ENCODE data around the gene TCERG1L.

The TCERG1L gene

DNA sequence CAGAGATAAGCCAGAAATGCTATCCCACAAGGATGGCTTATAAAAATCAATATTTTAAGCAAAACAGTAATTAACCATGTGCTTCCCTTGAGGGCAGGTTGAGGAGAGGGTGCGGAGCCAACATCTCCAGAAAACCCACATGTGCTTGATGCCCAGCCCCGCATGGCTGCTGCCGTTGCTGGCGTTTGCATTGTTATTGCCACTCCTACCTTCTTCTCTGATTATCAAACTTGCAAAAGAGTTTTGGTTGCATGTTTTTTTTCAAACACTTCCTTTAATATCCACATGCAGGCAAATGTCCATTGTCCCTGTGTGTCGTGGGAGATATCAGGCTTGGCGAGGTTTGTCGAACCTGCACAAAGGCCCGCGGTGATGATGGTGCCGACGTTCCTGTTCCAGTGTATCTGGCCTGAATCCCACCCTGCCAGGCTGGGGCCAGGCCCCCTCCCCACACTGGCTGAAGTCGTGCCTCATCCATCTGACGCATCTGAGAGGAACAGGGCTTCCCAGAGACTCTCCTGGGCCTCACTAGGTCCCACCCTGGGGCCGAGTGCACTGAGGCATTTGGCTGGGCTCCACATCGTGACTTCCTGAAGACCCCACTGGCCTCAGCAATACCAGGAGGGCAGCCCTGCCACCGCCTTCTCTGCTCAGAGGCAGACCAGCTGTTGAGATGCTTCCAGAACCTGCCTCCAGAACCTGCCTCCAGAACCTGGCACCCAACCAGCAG, 40.9 kb downstream of the TCERG1L start:
- TF ChIP-seq ZNF274 (IDR thresholded peaks at IDR 0.05; ENCODE audit: low read depth, low read length): no peak
- H3K4me3 ChIP-seq (ENCODE audit: low read length): no peak overlapping the region

DNA sequence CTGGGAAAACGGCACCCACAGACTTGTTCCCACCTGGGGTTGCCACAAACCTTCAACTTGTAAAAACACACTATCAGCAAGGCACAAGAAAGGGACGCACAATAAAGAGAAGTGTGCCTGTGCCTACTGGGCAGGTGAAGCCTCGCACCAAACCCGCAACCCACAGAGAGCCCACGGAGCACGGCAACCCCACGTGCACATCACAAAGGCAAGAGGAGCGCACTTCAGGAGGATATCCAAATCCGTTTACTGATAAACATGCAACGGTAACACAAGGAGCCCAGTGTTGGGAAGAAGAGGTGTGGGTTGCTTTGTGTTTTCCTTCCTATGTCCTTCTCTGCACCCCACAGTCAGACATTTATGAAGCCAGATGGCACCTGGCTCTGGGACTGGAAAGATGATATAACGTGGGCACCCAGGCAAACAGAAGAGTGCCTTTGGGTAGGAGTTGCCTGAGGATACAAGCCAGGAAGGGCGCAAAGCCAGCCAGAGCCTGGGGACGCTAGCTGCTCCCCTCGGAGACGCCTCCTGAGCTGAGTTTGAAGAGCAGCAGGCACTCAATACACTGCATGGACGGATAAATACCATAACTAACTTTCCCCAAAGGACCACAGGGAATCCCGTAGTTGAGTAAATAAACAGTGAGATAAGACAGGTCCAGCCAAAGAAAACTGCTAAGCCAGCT, 41.6 kb downstream of the TCERG1L start:
- TF ChIP-seq ZNF274 (IDR thresholded peaks at IDR 0.05; ENCODE audit: low read depth, low read length): no peak
- no peak overlapping the region for H3K4me3 ChIP-seq (ENCODE audit: low read length)

DNA sequence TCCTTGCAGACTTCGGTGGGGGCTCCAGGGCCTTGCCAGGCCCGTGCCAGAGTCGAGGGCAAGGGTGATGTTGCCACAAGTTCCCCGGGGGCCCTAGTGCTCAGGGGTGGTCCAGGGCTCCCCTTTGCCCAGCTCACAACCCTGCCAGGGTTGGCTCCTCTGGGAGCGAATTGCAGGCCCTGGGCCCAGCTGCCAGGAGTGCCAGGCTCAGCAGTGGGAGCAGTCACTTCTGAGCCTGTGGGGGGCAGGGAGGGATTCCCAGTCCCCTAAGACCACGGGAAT, 43.8 kb downstream of the TCERG1L start:
- no peak for TF ChIP-seq ZNF274 (IDR thresholded peaks at IDR 0.05; ENCODE audit: low read depth, low read length)
- H3K4me3 ChIP-seq (ENCODE audit: low read length): no peak overlapping the region

DNA sequence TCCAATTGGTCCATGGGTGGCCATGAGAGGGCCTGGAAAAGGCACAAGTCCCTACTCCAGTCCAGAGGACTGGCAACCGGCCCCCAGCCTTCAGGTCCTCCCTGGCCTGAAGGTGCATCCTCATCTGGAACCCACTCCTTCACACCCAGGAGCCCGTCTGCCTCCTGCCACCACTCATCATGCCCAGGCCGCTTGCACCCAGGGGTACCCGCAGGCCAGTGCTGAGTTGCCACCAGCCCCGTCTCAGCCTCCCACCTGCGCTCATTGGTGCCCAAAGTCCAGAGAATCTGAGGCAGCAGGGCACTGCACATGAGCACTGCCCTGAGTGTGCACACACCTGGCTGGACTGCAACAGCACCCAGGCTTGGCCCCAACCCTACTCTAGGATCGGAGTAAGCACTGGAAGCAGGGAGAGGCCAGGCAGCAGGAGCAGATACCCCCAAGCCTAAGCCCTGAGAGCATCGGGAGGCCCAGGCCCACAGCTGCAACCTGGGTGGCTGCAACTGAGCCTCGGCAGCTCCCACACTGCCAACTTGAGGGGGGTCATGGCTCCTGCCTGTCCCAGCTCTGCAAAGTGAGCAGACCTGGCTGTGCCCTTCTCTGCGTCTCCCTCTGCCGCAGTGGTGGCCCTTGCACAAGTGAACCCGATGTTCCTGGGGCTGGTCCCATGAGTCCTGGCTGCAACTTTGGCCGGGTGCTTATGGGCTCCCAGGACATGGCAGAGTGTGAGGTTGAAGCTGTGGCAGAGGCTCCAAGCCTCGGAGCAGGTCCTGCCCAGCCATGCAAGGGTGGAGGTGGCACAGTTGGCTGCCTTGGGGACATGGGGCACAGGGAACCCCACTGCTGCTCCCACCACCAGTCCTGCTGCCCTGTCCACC, 44.3 kb downstream of the TCERG1L start:
- H3K4me3 ChIP-seq (ENCODE audit: low read length): no peak overlapping the region
- TF ChIP-seq ZNF274 (IDR thresholded peaks at IDR 0.05; ENCODE audit: low read depth, low read length): no peak

DNA sequence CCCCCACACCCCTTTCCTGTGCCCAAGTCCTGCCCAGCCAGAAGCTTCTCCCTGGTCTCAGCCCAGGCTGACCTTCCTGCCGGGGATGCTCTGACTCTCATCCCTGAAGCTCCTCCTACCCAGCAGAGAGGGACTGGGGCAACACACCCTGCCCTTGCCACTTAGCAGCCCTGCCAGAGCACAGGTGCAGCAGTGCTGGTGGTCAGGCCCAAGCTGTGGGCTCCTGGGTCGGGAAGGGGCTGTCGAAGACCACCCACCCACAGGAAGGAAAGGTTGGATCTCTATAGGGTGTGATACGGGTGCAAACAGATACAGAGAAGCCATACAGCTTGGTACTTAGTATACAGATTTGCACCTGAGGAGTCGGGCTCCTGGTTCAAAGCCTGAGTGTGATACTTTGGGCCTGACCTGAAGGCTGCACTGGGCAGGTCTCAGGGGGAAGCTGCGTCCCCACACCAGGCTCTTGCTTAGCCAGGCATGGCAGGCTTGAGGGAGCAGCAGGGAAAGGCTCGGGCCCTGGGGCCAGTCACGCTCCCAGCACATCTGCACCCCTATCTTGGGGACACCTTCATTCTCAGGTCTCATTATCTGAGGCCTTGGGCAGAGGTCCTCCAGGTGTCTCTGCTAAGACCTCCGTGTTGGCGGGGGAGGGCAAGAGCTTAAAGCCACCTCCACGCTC, 47.3 kb downstream of the TCERG1L start:
- H3K4me3 ChIP-seq (ENCODE audit: low read length): no peak overlapping the region
- TF ChIP-seq ZNF274 (IDR thresholded peaks at IDR 0.05; ENCODE audit: low read depth, low read length): no peak

DNA sequence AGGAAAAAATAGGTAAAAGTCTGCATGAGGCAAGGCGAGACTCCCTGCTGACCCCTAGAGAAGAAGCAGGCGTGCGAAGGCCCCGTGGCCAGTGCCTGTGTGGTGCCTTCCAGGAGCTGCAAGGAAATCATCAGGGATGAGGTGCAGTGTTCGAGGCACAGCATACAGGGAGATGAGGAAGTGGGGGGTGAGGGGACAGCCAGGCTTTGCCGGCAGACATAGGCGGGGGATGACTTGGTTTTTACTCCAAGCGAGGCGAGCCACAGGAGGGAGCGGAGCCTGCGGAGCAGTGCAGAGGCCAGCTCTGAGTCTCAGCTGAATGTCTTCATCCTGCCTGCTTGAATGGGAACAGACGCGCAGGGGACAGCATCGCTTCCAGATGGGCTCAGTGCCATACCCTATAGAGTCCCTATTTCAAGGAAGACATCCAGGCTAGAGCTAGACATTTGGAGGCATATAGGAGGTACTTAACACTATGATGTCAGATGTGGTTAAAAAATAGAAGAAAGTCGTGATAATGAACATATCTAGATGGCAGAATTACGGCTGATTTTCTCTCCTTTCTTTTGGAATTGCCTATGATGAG, 49.5 kb downstream of the TCERG1L start:
- H3K4me3 ChIP-seq (ENCODE audit: low read length): no peak overlapping the region
- TF ChIP-seq ZNF274 (IDR thresholded peaks at IDR 0.05; ENCODE audit: low read depth, low read length): no peak

DNA sequence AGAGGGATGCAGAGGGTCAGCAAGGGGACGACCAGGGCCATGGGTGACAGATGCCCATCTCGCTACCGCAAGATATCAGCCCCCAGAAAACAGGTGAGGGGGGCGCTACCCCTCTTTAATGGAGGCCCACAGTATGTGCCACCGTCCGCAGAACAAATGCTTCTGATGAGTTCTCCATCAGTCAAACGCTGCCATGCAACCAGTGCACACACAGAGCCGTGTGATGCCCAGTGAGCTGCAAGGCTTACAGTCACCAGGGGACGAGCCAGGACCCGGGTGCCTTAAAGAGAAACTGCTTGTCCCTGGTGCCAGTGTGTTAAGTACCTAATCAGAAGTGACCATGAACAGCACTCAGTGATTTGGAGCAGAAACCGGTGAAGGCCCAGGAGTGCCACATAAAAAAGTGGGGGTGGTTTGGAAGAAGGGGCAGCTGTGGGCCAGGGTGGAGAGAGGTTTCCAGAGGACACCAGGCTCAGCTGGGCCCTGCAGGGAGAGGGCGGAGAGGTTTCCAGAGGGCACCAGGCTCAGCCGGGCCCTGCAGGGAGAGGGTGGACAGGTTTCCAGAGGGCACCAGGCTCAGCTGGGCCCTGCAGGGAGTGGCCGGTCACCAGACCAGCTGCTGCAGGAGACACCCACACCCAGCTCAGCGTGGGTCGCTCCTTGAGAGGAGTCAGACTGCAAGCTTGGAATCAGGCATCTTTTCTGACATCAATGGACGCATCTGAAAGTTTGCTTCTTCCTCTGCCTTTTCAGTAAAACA, 50.9 kb downstream of the TCERG1L start:
- TF ChIP-seq ZNF274 (IDR thresholded peaks at IDR 0.05; ENCODE audit: low read depth, low read length): no peak
- no peak overlapping the region for H3K4me3 ChIP-seq (ENCODE audit: low read length)

DNA sequence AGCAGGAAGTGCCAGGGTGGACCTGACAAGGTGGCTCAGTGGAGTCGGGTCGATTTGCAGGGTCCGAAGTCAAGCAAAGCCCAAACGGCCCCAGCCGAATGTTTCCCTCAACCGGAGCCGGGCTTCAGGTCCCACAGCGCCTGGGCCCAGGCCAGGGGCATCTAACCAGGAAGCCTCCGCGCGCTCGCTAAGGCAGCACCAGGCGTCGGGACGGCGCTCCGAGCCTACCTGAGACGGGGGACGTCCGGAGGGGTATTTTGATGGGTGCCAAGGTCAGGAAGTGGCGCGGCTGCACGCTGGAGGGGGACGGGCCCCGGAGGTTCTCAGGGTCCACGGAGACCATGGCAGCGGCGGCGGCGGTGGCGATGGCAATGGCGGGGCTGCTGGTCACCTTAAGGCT, 51.5 kb downstream of the TCERG1L start:
- TF ChIP-seq ZNF274 (IDR thresholded peaks at IDR 0.05; ENCODE audit: low read depth, low read length): no peak

DNA sequence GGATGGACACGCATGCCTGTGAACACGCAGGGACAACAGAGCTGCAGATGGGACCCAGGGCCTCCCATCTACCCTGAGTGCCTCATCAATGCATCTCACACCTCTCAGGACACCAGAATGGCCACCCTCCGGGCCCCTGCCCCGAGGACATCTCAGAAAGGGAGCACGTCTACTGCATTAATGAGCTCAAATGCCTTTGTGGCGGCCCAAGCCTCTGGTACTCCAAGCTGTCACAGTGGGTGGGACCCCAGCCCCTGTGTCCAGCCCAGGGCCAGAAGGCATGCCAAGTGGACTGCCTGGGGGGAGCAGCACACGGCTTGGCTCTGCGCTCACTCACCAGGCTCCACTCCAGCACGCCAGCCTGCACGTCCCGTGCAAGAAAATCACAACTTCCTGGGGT, 52.0 kb downstream of the TCERG1L start:
- no peak for TF ChIP-seq ZNF274 (IDR thresholded peaks at IDR 0.05; ENCODE audit: low read depth, low read length)
- no peak overlapping the region for H3K4me3 ChIP-seq (ENCODE audit: low read length)

More for the DNA sequence above, 51.5 kb downstream of the TCERG1L start:
- no peak overlapping the region for H3K4me3 ChIP-seq (ENCODE audit: low read length)

DNA sequence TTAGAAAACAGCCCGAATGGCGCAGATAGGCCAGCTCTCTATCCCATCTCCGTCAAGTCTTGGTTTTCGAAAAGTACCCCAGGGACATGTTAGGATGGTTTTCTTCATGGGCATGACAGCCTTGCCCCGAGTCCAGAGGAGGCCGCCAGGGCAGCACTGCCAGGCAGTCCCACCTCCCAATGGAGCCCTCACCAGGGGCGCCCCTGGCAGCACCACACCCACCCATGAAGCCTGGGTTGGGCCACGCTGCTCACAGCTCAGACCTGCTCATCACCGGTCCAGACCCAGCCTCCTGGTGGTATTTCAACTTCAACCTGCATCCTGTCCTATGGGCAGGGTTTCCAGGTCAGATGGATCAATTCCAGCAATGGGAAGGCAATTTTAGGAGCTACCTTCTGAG, 53.3 kb downstream of the TCERG1L start:
- H3K4me3 ChIP-seq (ENCODE audit: low read length): no peak overlapping the region
- TF ChIP-seq ZNF274 (IDR thresholded peaks at IDR 0.05; ENCODE audit: low read depth, low read length): no peak

DNA sequence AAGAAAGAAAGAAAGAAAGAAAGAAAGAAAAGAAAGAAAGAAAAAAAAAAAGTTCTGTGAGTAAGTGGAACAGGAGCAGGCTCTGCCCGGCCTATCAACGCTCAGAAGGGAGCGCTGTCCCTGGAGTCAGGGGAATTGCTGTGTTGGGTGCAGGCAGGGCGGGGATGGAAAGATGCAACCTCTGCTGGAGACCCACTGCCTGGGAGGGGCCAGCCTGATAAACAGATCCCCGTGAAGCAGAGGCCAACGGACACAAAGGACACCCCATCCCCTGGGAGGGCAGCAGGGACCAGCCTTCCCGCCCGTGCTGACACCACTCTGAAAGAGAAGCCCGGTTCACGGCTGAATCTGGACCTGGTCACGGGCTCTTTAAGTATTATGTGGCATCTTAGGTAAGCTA, 54.5 kb downstream of the TCERG1L start:
- no peak for TF ChIP-seq ZNF274 (IDR thresholded peaks at IDR 0.05; ENCODE audit: low read depth, low read length)
- no peak overlapping the region for H3K4me3 ChIP-seq (ENCODE audit: low read length)

DNA sequence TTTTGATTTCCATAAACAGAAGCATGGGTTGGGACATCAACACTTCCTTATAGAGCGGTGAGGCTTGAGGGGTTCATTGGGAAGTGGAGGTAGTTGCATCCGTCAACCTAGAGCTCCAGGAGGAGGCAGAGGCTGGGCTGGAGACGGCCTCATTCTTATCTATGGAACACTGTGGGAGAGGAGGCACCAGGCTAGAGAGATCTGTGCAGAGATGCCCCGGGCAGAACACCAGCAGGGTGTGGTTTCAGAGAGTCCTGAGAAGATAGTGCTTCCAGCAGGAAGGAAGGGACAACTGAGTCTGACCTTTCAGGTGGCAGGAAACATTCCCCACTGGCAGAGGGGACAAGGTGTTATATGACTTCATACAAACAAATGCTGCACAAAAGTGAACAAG, 56.7 kb downstream of the TCERG1L start:
- H3K4me3 ChIP-seq (ENCODE audit: low read length): no peak overlapping the region
- no peak for TF ChIP-seq ZNF274 (IDR thresholded peaks at IDR 0.05; ENCODE audit: low read depth, low read length)

Measured in GM08714 (cell line).